ENCODE results near the gene MTM1.

Gene MTM1

GRCh38 chrX:150664290-150664689, 95.9 kb downstream of the MTM1 start:
- DNase-seq (ENCODE audit: low read depth) = no peak

DNA sequence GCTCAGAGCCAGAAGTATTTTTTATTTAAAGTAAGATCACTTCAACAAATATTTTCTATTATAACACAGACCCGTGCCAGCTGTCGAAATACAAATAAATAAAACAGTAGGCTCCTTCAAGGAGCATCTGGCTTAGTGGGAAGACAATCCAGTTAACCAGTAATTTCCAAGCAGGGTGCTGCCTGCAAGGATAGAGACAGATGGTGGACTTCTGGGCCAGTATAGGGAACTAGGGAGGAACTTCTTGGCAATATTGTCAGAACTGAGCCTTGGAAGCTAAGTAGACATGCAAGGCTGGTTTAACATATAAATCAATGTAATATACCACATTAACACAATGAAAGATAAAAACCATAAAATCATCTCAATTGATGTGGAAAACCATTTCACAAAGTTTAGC, 107.8 kb downstream of the MTM1 start:
- no peak for DNase-seq (ENCODE audit: low read depth)

DNA sequence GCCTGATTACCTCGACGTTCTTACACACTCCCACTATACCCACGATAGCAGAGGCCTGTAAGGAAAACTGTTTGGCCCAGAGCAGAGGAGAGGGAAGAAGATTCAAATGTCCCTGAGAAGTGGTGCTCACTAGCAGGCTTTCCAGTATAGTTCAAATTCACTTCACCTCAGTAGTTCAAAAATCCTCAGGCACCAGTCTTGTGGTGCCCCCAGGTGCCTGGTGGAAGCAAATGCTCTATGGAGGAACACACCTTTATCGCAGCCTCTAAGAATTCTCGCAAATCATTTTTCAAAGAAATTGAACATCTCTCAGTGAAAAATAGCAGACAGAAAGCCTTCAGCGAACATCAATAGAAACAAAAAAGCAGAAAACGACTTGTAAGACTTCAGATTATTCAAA, 112.6 kb downstream of the MTM1 start:
- DNase-seq (ENCODE audit: low read depth) = no peak

GRCh38 chrX:150683112-150683511, 114.7 kb downstream of the MTM1 start:
- no peak for DNase-seq (ENCODE audit: low read depth)

DNA sequence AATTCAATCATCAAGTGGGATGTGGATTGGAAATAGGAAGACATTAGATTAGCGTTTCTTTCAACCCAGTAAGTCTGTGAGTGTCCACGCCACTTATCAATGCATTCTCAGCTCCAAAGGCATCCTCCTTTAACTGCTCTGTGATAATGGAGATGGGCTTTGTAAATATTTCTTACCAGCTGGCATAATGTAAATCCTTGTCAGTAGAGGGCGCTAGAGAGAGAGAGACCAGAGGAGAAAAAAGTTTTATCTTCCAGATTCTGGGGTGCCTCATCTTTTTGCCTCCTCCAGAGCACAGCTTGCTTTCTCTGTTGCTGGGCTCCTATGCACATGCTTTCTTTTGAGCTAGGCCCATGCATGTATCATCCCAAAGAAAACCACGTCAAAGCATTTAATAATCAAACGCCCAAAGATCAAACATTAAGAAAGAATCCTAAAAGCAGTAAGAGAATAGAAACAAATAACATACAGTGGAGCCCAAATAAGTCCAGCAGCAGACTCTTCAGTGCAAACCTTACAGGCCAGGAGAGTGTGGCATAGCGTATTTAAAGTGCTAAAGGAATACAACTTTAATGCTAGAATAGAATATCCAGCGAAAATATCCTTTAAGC, 115.2 kb downstream of the MTM1 start:
- DNase-seq (ENCODE audit: low read depth) = no peak

DNA sequence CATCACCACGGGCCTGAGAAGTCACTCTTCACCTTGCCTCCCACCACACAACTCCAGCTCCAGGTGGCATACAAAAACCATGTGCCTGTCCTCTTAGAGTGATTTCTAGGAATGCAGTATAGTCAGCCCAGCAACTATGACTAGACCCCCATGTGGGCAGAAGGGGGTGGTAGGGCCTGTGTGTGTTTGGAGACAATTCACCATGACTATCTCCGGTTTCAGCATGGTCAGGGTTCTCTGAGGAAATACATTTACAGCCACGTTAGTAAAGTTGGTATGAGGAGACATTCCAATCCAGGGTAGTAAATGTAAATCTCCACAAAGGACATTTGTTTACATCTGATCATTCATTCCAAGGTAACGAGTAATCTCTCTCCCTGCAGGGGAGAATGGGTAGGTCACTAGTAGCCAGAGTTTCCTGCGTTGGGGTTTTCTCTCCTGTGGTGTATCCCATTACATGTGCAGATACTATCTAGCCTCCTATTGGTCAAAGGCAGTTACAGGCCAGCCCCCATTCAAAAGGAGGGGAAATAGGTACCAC, 120.6 kb downstream of the MTM1 start:
- no peak for DNase-seq (ENCODE audit: low read depth)

GRCh38 chrX:150690126-150690525, 121.7 kb downstream of the MTM1 start:
- no peak for DNase-seq (ENCODE audit: low read depth)

DNA sequence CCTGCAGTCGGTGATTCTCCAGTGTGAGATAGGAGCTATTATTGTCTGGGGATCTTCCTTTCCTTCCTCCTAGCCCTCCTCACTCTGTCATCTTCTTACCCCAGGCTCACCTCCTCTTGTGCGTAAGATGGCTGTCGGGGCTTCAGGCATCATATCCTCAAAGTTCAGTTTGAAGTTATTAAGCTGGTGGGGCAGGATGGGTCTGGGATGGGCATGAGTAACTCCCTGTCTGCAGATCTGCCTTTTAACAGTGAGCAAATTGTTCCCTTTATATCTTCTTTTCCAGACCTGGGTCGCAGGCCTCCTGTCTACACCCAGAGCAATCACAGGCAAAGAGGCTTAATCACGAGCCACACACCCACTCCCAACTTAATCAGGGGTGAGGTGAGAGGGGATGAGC, 123.9 kb downstream of the MTM1 start:
- no peak for DNase-seq (ENCODE audit: low read depth)

DNA sequence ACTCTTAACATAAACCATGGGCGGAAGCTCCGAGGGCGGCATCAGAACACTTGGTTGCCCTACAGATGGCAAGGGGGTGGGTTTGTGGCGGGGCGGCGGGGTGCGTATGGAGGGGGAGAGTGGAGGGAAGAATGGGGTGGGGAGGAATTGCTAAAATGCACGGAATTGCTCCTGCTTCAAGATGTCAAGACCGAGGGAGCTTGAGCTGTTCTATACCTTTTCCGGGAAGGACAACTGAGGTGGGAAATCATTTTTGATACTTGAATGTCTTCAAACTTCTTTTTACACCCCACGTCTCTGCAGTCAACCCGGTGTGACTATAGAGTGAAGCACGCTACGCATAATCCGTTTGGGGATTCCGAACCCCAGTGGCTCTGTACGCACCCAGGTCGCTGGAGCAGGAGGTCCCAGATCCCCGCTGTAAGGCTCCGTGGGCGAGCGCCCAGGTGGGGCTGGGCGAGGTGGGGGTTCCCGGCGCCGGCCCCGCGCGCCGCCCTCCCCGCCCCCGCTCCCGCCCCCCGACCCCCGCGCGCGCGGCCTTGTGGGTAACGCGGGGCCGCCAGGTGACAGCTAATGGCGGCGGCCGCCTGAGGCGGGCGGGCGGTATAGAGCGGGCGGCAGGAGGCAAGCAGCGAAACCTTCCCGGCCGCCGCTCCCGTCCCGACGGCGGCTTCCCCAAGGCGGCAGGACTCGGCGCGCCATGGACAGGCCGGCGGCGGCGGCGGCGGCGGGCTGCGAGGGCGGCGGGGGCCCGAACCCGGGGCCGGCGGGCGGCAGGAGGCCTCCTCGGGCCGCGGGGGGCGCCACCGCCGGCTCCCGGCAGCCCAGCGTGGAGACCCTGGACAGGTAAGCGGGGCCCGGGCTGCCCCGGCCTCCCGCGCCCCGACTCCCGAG, 124.7 kb downstream of the MTM1 start, which contains the start of gene MTMR1:
Gene MTMR1, plus strand, starts transcription at position 566 of the 894 bp plus-strand sequence. Its CDS starts 135 bp downstream, at position 701.
- no peak for DNase-seq (ENCODE audit: low read depth)

DNA sequence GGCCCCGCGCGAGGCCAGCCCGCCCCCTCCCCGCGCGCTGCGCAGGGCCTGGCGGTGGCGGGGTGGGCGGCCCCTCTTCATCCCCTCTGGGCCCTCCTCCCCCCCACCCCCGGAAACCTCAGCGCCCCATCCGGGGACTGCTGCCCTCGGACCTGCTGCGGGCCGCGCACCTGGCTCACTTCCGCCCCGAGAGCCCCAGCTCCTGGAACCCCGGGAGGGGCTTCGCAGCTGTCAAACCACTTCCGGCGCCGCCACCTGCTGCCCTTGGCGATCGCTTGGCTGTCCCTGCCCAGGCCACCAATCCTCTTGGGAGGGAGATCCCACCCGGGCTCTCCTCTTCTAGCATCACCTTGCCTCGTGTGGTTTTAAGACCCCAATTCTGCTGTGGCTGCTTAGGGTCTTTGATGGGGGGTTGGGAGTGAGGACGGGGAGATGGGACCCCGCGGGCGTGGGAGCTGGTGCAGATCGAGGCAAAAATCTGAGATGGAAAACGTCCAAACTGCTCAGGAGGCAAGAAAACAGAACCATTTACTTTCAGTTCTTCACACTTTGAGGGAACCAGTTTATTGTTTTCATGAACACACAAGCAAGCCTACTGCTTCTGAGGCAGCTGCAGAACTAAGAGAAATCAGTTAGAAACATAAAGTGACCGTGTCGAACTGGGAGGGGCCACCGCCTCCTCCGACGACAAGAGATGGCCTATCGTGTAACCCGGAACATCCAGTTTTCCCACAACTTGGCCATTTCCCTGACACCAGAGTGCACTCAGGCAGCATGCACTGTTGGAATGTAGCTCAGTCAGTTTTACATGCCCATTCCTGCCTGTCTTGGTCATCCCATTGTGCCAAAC, 125.5 kb downstream of the MTM1 start:
- DNase-seq (ENCODE audit: low read depth) = no peak

DNA sequence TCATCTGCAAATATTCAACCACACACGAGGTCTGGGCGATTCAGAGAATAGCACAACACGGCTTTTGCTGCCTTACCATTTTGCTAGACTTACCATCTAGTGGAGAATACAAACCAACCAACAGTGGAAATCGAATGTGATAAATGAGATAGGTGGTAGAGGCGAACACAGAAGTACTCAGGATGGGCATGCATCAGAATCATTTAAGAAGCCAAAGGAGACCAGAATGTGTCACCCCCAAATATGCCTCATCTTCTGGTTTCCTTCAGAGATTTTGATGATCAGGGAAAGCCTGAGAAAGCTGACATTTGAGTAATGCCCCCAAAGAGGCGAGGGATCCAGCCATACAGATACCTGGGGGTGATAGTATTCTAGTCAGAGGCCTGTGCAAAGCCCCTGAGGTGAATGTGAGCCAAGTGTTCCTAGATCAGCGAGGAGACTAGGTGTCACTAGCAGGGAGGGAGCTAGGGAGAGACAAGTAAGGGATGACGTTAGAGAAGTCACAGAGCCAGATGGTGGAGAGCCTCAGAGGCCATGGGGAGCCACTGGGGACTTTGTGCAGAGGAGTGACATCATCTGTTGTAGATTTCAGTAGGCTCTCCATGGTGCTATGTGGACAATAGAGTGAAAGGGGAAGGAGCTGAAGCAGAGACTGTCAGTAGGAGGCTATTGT, 126.5 kb downstream of the MTM1 start:
- no peak for DNase-seq (ENCODE audit: low read depth)

GRCh38 chrX:150696331-150696730, 127.9 kb downstream of the MTM1 start:
- no peak for DNase-seq (ENCODE audit: low read depth)

DNA sequence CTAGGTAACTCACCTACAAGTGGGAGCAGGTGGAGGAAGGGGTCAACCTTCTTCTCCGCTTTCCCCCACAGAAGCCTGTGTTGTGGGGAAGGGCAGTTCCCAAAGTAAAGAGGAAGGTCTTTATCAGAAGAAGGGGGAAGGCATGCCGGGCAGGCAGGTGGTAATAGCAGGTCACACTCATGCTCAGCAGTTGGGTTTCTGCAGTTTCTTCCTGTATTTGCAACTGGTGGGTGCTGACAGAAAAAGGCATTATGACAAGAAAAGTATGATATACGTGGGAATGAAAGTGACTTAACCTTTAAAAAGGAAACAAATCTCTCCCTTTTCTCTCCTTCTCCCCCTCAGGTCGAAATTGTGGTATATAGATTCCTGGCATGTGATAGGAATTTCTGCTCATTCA, 128.4 kb downstream of the MTM1 start:
- DNase-seq (ENCODE audit: low read depth) = no peak

- DNase-seq (ENCODE audit: low read depth) = no peak
Measured at GRCh38 chrX:150697641-150698040, 129.2 kb downstream of the MTM1 start.

DNA sequence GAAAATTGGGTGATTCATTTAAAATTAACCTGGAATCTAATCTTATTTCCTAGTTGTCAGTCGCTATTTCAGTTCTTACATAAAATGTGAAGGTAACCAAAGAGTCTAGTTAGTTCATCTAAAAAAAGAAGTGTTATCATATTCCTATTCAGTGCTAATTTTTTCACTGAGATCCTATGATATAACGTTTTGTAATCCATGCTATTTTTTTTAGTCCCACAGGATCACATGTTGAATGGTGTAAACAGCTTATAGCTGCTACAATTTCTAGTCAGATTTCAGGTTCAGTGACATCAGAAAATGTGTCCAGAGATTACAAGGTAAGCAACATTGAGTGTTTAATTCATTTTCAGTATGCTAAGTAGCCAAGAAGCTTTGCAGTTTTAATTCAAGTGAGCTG, 130.6 kb downstream of the MTM1 start:
- no peak for DNase-seq (ENCODE audit: low read depth)

- no peak for DNase-seq (ENCODE audit: low read depth)
Measured at GRCh38 chrX:150700107-150700506, 131.7 kb downstream of the MTM1 start.

DNA sequence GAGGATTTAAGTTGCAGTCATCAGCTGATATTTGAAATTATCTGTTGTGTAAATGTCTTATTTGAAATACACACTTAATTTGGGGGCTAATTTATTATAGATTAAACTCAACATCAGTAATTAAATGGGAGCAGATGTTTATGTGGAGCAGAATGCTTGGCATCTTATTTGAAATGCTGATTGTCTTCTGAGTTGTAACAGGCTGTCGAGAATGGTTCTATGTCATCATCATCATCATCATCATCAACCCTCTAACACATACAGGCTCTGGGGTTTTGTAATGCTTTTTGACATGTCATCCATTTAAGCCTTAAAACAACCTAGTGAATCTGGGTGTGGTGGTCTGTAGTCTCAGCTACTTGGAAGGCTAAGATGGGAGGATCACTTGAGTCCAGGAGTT, 133.0 kb downstream of the MTM1 start:
- no peak for DNase-seq (ENCODE audit: low read depth)

GRCh38 chrX:150702966-150703694, 134.7 kb downstream of the MTM1 start:
- DNase-seq (ENCODE audit: low read depth) = no peak

- DNase-seq (ENCODE audit: low read depth) = no peak
Measured at GRCh38 chrX:150703695-150703974, 135.2 kb downstream of the MTM1 start.

DNA sequence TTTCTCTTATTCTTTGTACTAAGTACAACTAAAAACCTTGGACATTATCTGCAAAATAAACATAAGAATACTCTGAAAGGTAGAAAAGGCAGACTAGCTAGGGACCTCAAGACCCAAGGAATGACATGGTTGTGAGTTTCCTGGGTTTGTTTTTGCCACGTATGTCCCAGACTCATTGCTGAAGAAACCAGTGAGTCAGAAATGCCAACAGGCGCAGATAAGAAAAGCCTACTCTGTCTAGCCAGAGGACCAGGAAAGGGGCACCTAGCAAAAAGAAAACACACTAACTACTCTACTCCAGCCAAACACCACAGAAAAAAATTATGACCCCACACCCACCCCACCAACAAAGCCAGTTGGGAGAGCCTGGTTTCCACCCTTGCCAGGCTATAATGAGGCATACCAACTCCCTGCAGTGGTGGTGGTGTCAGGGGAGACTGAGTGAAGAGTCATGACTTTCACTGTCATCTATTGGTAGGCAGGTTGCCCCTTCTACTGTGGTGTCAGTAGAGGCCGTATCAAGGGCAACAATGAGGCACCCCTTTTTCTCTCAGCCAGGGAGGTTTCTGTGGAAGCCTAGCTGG, 135.7 kb downstream of the MTM1 start:
- no peak for DNase-seq (ENCODE audit: low read depth)

- no peak for DNase-seq (ENCODE audit: low read depth)
Measured at GRCh38 chrX:150712619-150713018, 144.2 kb downstream of the MTM1 start.
